OCI-LY1 (cell line): Measurements from ENCODE around the gene NFIA.

Experiments
- EZH2 ChIP-seq: fragments of 200-600 bp; sonication (generic), shearing (Covaris generic); IDR thresholded peaks from 2 replicates; pipeline ENCODE4 v1.8.0; 2017; ENCODE audit warnings: borderline replicate concordance, mixed run types, mild to moderate bottlenecking, antibody characterized with exemption, low read length, moderate library complexity, mixed read lengths
- TF ChIP-seq, protein P1 (sequence below): fragments of 200-600 bp; sonication (generic), shearing (Covaris generic); IDR thresholded peaks from 2 replicates; pipeline ENCODE4 v1.5.1; 2017; ENCODE audit warnings: mild to moderate bottlenecking, antibody characterized with exemption, low read length, moderate library complexity, mixed read lengths

DNA sequence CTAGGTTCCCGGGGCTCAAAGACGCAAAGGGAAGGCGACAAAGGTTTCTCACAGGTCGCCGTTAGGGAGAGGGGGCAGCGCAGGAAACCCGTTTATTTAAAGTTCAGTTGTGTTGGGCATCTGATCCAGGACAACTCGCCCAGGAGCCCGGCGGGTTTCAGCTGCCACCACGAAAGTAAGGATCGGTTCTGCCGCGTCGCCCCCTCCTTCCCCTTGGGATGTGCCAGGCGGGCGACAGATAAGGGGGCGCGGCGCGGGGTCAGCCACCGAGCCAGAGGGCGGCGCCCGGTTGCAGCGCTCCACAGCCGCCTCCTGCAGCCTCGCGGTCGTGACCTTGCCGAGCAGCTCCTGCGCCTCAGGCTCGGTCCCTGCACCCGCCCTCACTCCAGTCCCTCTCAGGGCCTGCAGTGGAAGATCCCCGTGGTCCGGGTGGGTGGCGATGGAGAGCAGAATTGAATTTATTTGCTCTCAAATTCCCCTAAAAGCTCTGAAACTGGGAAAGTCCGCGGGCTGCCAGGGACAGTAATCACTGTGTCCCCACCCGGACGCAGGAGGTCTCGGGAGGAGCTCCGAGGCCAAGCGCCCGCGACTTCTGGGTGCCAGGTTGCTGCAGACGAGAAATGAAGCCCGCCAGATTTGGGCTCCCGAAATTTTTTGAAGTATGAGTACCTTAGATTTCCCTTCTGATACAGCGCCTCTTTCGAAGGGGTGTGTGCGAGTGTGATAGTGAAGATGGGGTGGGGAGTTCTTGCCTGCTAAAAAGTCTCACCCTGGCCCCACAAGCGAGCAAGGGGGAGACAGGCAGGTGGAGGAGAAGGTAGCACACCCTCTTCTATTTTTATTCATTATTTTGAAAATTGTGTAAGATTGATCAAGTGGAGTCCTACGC is 28.4 kb upstream of the NFIA start:
- TF ChIP-seq, protein P1, sequence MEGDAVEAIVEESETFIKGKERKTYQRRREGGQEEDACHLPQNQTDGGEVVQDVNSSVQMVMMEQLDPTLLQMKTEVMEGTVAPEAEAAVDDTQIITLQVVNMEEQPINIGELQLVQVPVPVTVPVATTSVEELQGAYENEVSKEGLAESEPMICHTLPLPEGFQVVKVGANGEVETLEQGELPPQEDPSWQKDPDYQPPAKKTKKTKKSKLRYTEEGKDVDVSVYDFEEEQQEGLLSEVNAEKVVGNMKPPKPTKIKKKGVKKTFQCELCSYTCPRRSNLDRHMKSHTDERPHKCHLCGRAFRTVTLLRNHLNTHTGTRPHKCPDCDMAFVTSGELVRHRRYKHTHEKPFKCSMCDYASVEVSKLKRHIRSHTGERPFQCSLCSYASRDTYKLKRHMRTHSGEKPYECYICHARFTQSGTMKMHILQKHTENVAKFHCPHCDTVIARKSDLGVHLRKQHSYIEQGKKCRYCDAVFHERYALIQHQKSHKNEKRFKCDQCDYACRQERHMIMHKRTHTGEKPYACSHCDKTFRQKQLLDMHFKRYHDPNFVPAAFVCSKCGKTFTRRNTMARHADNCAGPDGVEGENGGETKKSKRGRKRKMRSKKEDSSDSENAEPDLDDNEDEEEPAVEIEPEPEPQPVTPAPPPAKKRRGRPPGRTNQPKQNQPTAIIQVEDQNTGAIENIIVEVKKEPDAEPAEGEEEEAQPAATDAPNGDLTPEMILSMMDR: no peak
- TF ChIP-seq EZH2: no peak
